HG02588 (cell line): Measurements from ENCODE around the gene LAMTOR1.
A peak's percentile ranks its signal among the peaks of the same experiment; 100 is the strongest.

Experiments used
- ATAC-seq: cut with Tn5 transposase; IDR thresholded peaks from one replicate; pipeline ENCODE4 v1.9.1; 2021; ENCODE audit warnings: mild to moderate bottlenecking, moderate library complexity; ENCODE audit not compliant: unreplicated experiment

LAMTOR1 gene

DNA sequence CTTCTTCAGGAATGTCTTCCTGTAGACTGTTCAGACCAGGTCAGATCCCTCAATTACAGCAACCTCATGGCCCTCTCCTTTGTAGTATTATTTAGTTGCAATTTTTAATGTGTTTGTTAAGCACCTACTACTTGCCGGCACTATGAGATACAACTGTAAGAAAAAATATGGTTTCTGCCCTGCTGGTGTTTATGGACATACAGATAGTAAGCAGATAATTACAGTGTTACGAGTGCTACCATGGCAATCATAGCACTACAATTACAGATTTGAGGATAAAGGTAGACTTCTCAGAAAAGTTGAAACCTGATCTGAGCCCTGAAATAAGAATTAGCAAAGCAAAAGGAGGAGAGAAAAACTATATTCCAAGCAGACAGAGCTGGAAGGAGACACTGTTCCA, 19.7 kb downstream of the LAMTOR1 start:
- no peak for ATAC-seq

- no peak for ATAC-seq
Observed at GRCh38 chr11:72081821-72082453, 21.2 kb downstream of the LAMTOR1 start.

GRCh38 chr11:72081184-72081644, 21.9 kb downstream of the LAMTOR1 start:
- ATAC-seq = no peak

DNA sequence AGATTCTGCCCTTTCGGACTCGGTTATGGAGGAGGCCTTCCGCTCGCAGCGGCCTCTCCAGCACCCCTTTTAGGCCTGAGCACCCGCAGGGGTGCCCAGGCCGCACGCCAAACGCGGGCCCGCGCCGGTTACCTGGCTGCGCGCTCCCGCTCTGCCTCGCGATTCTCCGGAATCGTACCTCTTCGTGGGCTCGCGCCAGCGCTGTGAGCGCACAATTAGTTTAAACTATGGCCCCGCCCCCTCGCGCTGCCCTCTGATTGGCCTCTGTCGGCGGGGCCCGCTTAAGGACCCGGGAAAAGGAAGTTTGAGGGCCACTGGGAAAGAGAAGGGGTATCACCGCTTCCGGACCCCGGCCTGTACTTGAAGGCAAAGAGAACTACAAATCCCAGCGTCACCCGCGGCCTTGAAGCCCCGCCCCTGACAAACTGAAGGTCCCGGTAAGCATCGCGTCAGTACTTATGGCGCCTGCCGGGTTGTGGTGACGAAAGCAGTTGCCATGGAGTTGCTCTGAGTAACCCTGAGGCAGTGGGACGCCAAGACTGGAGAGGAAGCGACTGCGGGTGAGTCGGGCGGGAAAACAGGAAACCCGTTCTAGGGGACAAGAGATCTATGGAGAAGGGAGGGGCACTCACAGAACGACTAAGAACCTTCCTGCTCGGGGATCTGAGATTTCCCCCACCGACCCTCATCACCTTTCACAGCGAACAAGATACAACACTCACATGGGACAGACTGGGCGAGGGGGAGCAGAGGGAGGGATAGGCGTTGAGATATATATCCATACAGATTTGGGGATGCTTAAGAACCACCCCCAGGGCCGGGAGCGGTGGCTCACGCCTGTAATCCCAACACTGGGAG, 22.5 kb downstream of the LAMTOR1 start, which contains the start of the genes LRRC51 and NUMA1:
TSS of gene LRRC51 (plus strand) at position 525 of the 858 bp plus-strand sequence. CDS start 8,234 bp downstream, outside the sequence.
TSS of gene NUMA1 (minus strand) at position 217 of the 858 bp plus-strand sequence. CDS start 44,599 bp downstream, outside the sequence.
- ATAC-seq = peak; percentile 92

DNA sequence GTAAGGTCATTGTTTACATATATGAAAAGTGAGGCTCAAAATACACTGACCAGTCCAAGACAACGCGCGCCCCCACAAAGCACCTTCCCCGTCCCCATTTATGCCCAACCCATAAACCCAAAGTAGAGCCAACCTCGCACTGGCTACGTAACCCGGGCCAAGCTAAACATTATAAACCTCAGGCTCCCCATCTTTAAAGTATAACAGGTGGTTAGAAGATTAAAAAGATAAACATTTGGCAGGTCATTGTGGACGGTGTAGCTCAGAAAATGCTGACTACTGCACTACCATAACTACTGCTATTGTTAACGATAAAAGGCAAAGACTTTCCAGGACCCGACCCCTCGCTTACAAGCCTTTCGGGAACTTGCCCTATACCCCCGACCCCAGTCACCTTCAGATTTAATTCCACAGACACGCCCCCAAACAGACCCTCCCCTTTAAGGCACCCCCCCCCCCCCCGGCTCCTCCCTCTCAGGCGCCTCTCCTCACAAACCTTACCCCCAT, 23.2 kb downstream of the LAMTOR1 start:
- ATAC-seq = no peak

- ATAC-seq = no peak
Observed at GRCh38 chr11:72078477-72078876, 24.6 kb downstream of the LAMTOR1 start.

DNA sequence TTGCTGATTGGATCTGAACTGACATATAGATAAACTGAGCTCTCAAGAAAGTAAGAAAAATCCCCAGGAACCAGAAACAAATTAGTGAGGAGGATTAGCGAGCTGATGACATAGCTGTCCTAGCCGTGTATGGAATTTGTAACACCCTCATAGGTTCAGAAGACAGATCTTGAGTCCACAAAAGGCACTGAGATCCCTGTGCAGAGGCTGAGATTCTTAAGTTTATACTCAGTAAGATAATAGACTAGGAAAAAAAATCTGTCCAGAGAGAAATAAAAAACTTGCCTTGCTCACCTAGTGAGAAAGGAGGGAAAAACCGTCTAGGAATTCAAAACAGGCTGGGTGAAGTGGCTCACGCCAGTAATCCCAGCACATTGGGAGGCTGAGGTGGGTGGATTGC, 27.3 kb downstream of the LAMTOR1 start:
- ATAC-seq = no peak

DNA sequence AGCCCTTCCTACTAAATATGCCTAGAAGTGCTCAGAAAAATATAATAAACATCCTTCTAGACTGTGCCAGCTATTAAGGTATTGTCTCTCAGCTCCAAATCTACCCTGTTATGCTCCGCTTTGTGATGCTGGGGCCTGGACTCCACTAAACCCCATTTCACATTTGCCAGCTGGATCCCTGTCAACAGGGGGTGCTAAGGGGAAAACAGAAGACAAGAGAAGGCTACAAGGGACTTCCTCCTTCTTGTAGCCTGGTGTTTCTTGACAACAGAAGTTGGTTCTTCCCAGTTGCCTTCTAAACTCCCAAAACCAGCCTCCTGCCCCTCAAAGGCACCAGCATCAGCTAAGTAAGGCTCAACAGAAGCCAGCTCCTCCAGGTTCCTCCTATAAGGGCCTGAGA, 28.0 kb downstream of the LAMTOR1 start:
- no peak for ATAC-seq

GRCh38 chr11:72072348-72072747, 30.7 kb downstream of the LAMTOR1 start:
- no peak for ATAC-seq

GRCh38 chr11:72070491-72070890, 32.6 kb downstream of the LAMTOR1 start:
- ATAC-seq = no peak

DNA sequence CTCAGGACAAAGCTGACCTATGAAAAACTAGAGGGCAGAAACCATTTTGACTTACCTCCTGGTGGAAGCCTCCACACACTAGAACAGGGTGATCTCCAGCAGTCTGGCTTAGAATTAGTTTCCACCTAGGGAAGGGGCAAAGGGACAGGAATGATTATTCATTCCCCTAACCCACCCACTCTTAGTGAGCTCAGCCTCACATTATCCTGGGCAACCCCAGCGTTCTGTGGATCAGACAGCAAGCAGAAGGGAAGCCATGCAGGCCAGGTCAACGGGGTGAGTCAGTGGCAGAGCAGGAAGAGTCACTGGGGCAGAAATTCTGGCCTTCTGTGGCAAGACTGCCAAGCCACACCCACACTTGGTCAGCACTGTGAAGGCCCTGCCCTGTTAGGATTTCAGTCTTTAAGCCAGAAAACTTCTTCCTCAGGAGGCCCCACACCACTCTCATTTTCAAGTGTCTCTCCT, 33.3 kb downstream of the LAMTOR1 start:
- ATAC-seq = no peak

DNA sequence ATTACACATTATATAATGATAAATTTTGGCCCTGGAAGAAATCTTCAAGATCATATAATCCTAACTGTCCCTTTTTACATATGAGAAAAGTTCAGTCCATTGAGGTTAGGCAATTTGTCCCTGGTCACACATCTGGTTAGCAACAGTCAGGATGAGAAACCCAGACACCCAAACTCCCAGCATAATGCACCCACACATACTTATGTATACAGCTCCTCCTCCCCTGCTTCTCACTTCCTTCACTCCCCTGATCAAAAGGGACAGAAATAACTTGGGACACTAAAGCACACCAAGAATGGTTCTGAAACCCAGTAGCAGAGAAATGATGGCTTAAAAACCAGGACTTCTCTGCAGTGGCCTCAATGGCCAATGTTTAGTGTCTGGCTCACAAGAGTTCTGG, 33.9 kb downstream of the LAMTOR1 start:
- no peak for ATAC-seq

DNA sequence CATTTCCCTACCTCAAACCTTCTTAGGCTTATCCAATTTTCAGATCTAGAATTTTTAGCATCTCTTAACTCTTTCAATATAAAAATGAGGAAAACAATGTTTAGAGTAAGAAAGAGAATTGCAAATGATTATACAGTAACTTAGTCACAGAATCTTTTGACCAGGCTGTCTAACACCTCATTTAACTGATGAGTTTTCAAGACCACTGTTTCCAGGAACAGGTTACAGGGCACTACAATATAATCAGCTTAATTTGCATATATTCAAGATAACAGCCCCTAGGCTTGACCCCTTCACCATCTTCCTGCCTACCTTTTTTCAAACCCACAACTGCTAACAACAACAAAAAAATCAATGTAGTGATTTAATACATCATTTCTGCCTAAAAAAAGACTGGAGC, 35.4 kb downstream of the LAMTOR1 start:
- no peak for ATAC-seq

- ATAC-seq = no peak
Observed at GRCh38 chr11:72067266-72067665, 35.8 kb downstream of the LAMTOR1 start.

DNA sequence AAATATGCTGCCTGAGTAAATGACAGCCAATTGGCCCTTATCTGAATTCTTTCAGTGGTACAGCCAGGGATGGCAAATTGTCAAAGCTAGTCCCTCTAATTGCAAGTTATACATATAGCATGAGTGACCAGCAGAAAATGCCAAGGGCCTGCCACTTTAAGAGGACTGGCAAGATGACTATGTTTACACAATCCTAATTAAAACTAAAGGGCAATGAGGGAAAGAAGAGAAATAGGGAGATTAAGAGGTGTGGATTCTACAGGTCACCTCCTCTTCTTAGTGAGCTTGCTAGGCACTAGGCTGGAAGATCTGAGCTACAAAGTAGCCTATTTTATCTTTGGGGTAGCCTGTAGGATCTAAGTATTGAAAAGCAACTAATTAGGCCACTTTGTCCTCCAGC, 36.2 kb downstream of the LAMTOR1 start:
- ATAC-seq = no peak

- no peak for ATAC-seq
Observed at GRCh38 chr11:72061739-72062396, 41.2 kb downstream of the LAMTOR1 start.

GRCh38 chr11:72058416-72059034, 44.6 kb downstream of the LAMTOR1 start:
- no peak for ATAC-seq

GRCh38 chr11:72048766-72049460, 54.2 kb downstream of the LAMTOR1 start:
- ATAC-seq = no peak
